CD4-positive, alpha-beta memory T cell (primary cell): Measurements from ENCODE around the gene RNF130. TPM values are rescaled to one million over a fixed set of nuclear protein-coding genes. Genes with fewer than 3 reads are reported as not detected.

ENCODE experiments used
- CTCF ChIA-PET: fragments of 350-600 bp; sonication (Branson Sonifier 250); formaldehyde crosslinking; loops from one replicate; lab custom pipeline; 2021; ENCODE audit warnings: inconsistent platforms; ENCODE audit not compliant: partially characterized antibody; lab: Charles Lee
- POLR2A ChIA-PET: fragments of 350-600 bp; sonication (Branson Sonifier 250); formaldehyde crosslinking; loops from one replicate; lab custom pipeline; 2021; ENCODE audit not compliant: partially characterized antibody; lab: Charles Lee
- DNase-seq, 5 donors: peaks; one replicate each; pipeline versions ENCODE4 v3.0.0 to v3.0.0-alpha.2; 2020 to 2022; ENCODE audit warnings: mixed read lengths in 1 of 5
- H3K27ac ChIP-seq: one replicate; pipeline ENCODE4 v1.7.0; 2013; ENCODE audit warnings: low read depth, low read length
- H3K27me3 ChIP-seq: 2 replicates; pipeline ENCODE4 v1.7.0; 2013; ENCODE audit warnings: mild to moderate bottlenecking, low read length, moderate library complexity; ENCODE audit not compliant: insufficient read depth
- H3K36me3 ChIP-seq: 2 replicates; pipeline ENCODE4 v1.7.0; 2013; ENCODE audit warnings: mild to moderate bottlenecking, low read length, moderate library complexity; ENCODE audit not compliant: insufficient read depth
- H3K4me1 ChIP-seq: 2 replicates; pipeline ENCODE4 v1.7.0; 2013; ENCODE audit warnings: mild to moderate bottlenecking, low read length, moderate library complexity; ENCODE audit not compliant: insufficient read depth
- H3K4me3 ChIP-seq, 2 donors: one replicate each; pipeline ENCODE4 v1.7.0; 2013; ENCODE audit warnings: low read length in 2 of 2, mild to moderate bottlenecking in 1 of 2
- H3K9me3 ChIP-seq, 2 donors: one replicate each; pipeline ENCODE4 v1.7.0; 2013; ENCODE audit warnings: low read length in 2 of 2, control low read depth in 1 of 2; ENCODE audit not compliant: control insufficient read depth in 1 of 2
- H3K27ac Mint-ChIP-seq, 7 donors: one replicate each; pipeline ENCODE4 v1.8.0; 2020 to 2021; ENCODE audit warnings: mixed read lengths in 7 of 7, mild to moderate bottlenecking in 6 of 7, inconsistent platforms in 3 of 7, moderate library complexity in 3 of 7
- H3K27me3 Mint-ChIP-seq, 2 donors: one replicate each; pipeline ENCODE4 v1.8.0; 2020 to 2021; ENCODE audit warnings: mixed read lengths in 2 of 2
- H3K36me3 Mint-ChIP-seq, 2 donors: one replicate each; pipeline ENCODE4 v1.8.0; 2020 to 2021; ENCODE audit warnings: mixed read lengths in 2 of 2, inconsistent platforms in 1 of 2, mild to moderate bottlenecking in 1 of 2
- H3K4me1 Mint-ChIP-seq, 4 donors: one replicate each; pipeline ENCODE4 v1.8.0; 2020 to 2021; ENCODE audit warnings: mixed read lengths in 4 of 4, mild to moderate bottlenecking in 1 of 4
- H3K4me3 Mint-ChIP-seq, 8 donors: one replicate each; pipeline ENCODE4 v1.8.0; 2020 to 2021; ENCODE audit warnings: mixed read lengths in 8 of 8, mild to moderate bottlenecking in 7 of 8, moderate library complexity in 6 of 8, inconsistent platforms in 3 of 8
- H3K9me3 Mint-ChIP-seq, 8 donors: one replicate each; pipeline ENCODE4 v1.8.0; 2020 to 2021; ENCODE audit warnings: mixed read lengths in 8 of 8, mild to moderate bottlenecking in 5 of 8, inconsistent platforms in 3 of 8, moderate library complexity in 1 of 8
- intact Hi-C: fragments of 100-400 bp; cut with micrococcal nuclease; formaldehyde crosslinking; loops from one replicate; pipeline ENCODE4 v1.15.1; 2023
- polyA plus RNA-seq, 2 donors: library from polyadenylated mRNA; unstranded; fragments of 300-500 nt; fragmentation: Illumina TruSeq; gene quantifications; one replicate each; pipeline ENCODE4 v1.2.3, GENCODE V29; 2021
- total RNA-seq, 2 experiments: library from RNA; stranded (reverse); gene quantifications; one replicate each; pipeline ENCODE4 v1.2.3, GENCODE V29; 2021

RNF130 gene, protein sequence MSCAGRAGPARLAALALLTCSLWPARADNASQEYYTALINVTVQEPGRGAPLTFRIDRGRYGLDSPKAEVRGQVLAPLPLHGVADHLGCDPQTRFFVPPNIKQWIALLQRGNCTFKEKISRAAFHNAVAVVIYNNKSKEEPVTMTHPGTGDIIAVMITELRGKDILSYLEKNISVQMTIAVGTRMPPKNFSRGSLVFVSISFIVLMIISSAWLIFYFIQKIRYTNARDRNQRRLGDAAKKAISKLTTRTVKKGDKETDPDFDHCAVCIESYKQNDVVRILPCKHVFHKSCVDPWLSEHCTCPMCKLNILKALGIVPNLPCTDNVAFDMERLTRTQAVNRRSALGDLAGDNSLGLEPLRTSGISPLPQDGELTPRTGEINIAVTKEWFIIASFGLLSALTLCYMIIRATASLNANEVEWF
- total RNA-seq (10 to 100 TPM; 18.1 to 21.2 TPM), polyA plus RNA-seq (10 to 100 TPM; 16.8 to 18.0 TPM)

DNA sequence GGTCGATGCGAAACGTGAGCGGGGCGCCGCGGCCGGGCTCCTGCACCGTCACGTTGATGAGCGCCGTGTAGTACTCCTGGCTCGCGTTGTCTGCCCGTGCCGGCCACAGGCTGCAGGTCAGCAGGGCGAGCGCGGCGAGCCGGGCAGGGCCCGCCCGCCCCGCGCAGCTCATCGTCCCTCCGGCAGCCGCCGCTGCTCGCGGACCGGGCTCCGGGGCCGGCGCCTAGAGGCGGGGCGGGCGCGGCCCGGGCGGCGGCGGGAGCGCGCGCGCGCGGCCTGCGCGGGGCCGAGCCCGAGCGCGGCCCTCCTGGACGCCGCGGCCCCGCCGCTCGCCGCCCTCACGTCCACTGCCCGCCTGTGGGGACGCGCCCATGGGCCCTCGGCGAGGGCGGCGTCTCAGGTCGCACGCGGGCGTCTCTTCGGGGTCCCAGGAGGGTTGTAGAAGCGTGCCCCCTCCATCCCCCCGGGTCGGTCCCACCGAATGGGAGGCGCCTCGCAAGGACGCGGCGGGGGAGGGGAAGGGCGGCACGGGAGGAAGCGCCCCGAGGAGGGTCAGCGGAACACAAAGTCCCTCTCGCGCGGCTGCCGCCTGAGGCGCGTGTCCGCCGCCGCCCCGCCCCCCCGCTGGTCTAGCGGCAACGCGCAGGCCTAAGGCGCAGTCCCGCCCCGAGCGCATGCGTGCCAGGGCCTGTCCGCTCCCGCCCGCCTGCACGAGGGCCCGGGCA is at the start of gene RNF130:
TSS of gene RNF130 (minus strand) at position 229 of the 725 bp plus-strand sequence. CDS start at position 172, 57 bp downstream.
- peak within 1 kb of the TSS; percentile 56 for H3K27ac ChIP-seq
- peak; percentile 70 to 84 (median 79) for DNase-seq
- Mint-ChIP-seq H3K4me1 (peaks cover 18 to 35% (median 24%) of the 10 kb centered on the region in 4 donors), H3K9me3 (no peaks in the 10 kb centered on the region), H3K27ac (peak within 1 kb of the TSS; percentile 80 to 94 (median 89)), H3K27me3 (peaks cover 0 to 3% of the 10 kb centered on the region in 2 donors), H3K4me3 (peak within 1 kb of the TSS; percentile 83 to 93 (median 89)), H3K36me3 (peaks cover 0 to 3% of the 10 kb centered on the region in 2 donors)
- H3K36me3 ChIP-seq = no peaks in the 10 kb centered on the region
- H3K9me3 ChIP-seq = no peaks in the 10 kb centered on the region
- CTCF ChIA-PET = interaction anchor here (1.2 to 2.2 kb wide), 2 partner anchors 19 to 309 kb away, joined by 3 to 9 read pairs; no protein-coding TSS in a partner anchor
- intact Hi-C loops = loop anchor here (1.0 to 5.0 kb wide), 6 partner anchors 19 to 519 kb away; partner anchors contain the start of genes MAML1, MRNIP, RUFY1 and TBC1D9B
- H3K27me3 ChIP-seq = no peaks in the 10 kb centered on the region
- H3K4me3 ChIP-seq = peak within 1 kb of the TSS; percentile 37 to 64
- POLR2A ChIA-PET = interaction anchor here (0.7 to 2.1 kb wide), 3 partner anchors 19 to 252 kb away, joined by 3 to 7 read pairs (median 3); no protein-coding TSS in a partner anchor
- H3K4me1 ChIP-seq = peaks cover 22% of the 10 kb centered on the region

DNA sequence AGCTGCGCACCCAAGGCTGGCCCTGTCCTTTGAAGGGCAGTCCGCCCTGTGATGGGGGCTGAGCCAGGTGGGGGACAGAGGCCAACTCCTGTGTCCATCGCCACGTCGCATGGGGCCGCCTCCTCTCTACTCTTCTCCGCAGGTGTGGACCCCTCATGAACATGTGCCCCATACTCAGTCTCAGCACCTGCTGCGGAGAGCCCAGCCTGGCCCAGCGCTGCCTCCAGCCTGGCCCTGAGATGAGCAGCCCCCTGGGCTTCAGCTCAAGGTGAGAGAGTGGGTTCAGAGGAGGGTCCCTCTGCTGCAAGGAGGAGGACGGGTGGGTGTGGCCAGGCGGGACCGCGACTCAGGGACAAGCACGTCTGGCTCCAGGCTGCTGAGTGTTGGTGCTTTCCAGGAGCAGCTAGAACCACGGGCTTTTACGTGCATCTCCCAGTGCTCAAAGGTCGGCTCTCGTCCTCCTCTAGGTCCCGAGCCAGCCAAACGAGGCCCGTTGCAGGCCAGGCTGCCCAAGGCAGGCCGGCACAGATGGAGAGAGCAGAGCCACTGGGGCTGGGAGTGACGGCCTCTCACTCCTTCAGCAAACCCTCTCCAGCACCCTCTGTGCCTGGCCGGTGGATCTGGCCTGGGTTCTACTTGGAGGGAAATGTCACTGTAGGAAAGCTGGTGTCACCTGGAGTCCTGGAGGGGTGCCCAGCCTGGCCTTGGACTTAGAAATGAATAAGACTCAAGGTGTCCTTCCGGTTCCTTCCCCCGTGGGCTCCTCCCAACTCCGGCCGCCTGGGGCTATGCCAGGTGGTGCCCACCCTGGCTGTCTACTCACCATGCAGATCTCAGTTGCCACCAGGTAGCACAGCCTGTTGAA is 48.9 kb upstream of the RNF130 start:
- Mint-ChIP-seq H3K4me1 (no peaks in the 10 kb centered on the region), H3K27ac (no peak overlapping the region), H3K9me3 (no peaks in the 10 kb centered on the region), H3K36me3 (no peaks in the 10 kb centered on the region), H3K27me3 (peaks cover 0 to 4% of the 10 kb centered on the region in 2 donors), H3K4me3 (no peak overlapping the region)
- Histone ChIP-seq H3K4me1 (no peaks in the 10 kb centered on the region), H3K9me3 (no peaks in the 10 kb centered on the region), H3K4me3 (no peak overlapping the region), H3K27ac (no peak overlapping the region), H3K36me3 (no peaks in the 10 kb centered on the region), H3K27me3 (no peaks in the 10 kb centered on the region)
- DNase-seq = no peak
- intact Hi-C loops = no loop called here
- ChIA-PET CTCF (no interaction called here), POLR2A (interaction anchor here (0.5 kb wide), 1 partner anchor 385 kb away, joined by 4 read pairs; no protein-coding TSS in a partner anchor)

DNA sequence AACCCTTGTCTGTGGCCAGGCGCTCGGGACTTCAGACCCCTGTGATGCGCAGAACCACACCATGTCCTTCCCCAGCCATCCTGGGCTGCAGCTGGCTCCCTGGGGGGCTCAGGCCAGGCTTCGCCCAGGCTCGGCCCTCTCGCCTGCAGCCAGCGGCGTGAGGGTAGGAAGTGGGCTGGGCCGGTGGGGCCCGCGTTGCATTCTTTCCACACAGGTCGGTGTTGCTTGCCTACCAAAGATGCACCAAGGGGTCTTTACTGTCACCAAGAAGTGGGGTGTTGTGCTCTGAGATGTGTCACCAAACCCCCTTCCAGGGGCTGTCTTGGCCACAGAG is 48.3 kb upstream of the RNF130 start:
- DNase-seq = no peak
- intact Hi-C loops = no loop called here
- Histone ChIP-seq H3K4me1 (no peaks in the 10 kb centered on the region), H3K27me3 (no peaks in the 10 kb centered on the region), H3K27ac (no peak overlapping the region), H3K9me3 (no peaks in the 10 kb centered on the region), H3K36me3 (no peaks in the 10 kb centered on the region), H3K4me3 (no peak overlapping the region)
- Mint-ChIP-seq H3K4me1 (no peaks in the 10 kb centered on the region), H3K27ac (no peak overlapping the region), H3K9me3 (peaks cover 0 to 1% (median 0%) of the 10 kb centered on the region in 8 donors), H3K4me3 (no peak overlapping the region), H3K36me3 (no peaks in the 10 kb centered on the region), H3K27me3 (peaks cover 0 to 4% of the 10 kb centered on the region in 2 donors)
- CTCF ChIA-PET = no interaction called here
- POLR2A ChIA-PET = interaction anchor here (0.5 kb wide), 1 partner anchor 385 kb away, joined by 4 read pairs; no protein-coding TSS in a partner anchor

DNA sequence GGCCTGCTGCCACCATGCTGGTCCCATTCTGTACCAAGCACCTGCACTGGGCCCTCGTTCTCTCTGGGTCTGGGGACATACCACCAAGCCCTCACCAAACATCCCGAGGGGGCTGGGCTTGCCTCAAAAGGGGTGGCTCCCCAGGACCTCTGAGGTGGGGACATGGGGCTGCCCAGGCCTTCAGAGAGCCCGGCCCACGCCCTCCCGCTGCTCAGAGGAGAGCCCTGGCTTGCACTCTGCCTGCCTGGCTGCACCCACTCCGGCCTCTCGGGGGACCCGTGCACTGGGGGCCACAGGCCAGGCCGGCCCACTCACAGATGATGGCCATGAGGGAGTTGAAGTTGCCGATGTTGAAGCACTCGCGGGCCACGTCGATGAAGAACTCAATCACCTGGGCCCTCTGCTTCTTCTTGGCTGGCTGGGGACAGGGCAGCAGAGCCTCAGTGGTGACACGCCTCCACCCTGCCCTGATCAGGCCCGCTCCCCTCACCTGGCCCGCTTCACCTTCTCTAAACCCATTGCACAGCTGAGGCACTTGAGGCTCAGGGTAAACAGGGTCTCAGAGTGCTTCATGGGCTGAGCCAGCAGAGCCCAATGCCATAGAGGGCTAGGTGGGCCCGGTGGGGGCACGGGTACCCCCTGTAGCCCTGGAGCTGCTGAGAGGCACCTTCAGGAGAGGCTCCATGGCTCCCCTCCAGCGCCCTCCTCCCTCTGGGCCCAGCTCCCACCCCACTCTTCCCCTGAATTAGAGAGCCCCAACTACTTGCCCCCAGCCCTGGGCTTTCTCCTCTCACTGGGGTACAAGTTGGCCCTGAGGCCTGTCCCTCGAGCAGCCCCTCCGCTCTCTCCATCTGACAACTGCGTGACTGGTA is 47.7 kb upstream of the RNF130 start:
- H3K36me3 ChIP-seq = no peaks in the 10 kb centered on the region
- intact Hi-C loops = no loop called here
- Mint-ChIP-seq H3K4me1 (no peaks in the 10 kb centered on the region), H3K4me3 (no peak overlapping the region), H3K27me3 (peaks cover 0 to 4% of the 10 kb centered on the region in 2 donors), H3K27ac (no peak overlapping the region), H3K36me3 (no peaks in the 10 kb centered on the region), H3K9me3 (peaks cover 0 to 1% (median 0%) of the 10 kb centered on the region in 8 donors)
- ChIA-PET CTCF (no interaction called here), POLR2A (no interaction called here)
- no peak for DNase-seq
- no peaks in the 10 kb centered on the region for H3K4me1 ChIP-seq
- no peak overlapping the region for H3K27ac ChIP-seq
- no peaks in the 10 kb centered on the region for H3K9me3 ChIP-seq
- no peak overlapping the region for H3K4me3 ChIP-seq
- no peaks in the 10 kb centered on the region for H3K27me3 ChIP-seq

DNA sequence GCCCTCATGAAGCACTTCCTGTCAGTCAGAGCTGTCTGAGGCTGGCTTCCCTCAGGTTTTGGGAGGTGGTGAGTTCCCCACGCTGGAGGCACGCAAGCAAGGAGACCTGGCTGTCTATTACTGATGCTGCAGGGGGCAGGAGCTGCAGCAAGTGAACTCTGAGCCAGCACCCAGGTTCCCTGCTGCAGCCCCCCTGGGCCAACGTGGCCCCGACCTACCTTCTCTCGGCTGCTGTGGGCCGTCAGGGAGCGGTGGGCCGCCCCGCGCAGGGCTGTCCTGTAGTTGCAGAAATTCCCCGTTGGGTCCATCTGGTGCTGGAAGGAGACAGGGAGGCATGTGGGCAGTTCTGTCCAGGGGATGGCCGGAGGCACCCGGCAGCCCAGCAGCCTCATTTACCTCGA is 46.8 kb upstream of the RNF130 start:
- intact Hi-C loops = no loop called here
- H3K9me3 Mint-ChIP-seq = peaks cover 0 to 1% (median 0%) of the 10 kb centered on the region in 8 donors
- H3K36me3 Mint-ChIP-seq = no peaks in the 10 kb centered on the region
- Histone ChIP-seq H3K36me3 (no peaks in the 10 kb centered on the region), H3K9me3 (no peaks in the 10 kb centered on the region), H3K27me3 (no peaks in the 10 kb centered on the region), H3K27ac (no peak overlapping the region), H3K4me1 (no peaks in the 10 kb centered on the region), H3K4me3 (no peak overlapping the region)
- ChIA-PET CTCF (no interaction called here), POLR2A (no interaction called here)
- H3K27me3 Mint-ChIP-seq = peaks cover 0 to 1% of the 10 kb centered on the region in 2 donors
- no peak overlapping the region for H3K27ac Mint-ChIP-seq
- DNase-seq = no peak
- no peaks in the 10 kb centered on the region for H3K4me1 Mint-ChIP-seq
- H3K4me3 Mint-ChIP-seq = no peak overlapping the region

DNA sequence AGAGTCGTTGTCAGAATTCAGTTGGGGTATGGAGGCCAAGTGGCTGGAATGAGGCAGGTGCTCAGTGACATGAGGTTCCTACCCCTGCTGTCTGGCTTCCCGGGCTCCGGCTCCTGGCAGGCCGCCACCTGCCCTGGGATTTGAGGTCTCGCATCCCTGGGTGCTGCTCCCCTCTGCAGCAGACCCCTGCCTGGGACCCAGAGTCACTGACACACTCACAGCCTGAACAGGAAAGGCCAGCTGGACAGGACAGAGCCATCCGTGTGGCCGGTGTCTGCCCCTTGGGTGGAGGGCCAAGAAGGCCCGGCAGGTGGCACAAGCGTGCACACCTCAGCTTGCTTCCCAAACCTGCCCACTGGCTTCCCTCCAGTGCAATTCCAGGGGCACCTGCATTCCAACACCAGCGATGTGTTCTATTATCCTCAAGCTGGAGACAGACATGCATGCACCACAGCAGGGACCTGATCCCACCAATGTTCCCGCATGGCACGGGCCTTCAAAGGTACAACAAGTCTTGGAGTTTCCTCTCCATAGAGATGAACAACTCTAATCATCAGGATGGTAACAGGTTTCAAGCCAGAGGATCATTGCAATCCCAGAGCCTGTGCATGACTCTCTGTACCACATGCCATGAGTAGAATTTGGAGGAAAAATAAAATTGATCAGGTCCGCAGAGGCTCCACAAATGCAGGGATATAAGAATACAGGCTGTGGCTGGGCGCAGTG is 45.6 kb upstream of the RNF130 start:
- Mint-ChIP-seq H3K4me1 (no peaks in the 10 kb centered on the region), H3K9me3 (peaks cover 0 to 1% (median 0%) of the 10 kb centered on the region in 8 donors), H3K27ac (no peak overlapping the region), H3K27me3 (peaks cover 0 to 1% of the 10 kb centered on the region in 2 donors), H3K4me3 (no peak overlapping the region), H3K36me3 (no peaks in the 10 kb centered on the region)
- no peak for DNase-seq
- POLR2A ChIA-PET = no interaction called here
- CTCF ChIA-PET = no interaction called here
- Histone ChIP-seq H3K27ac (no peak overlapping the region), H3K9me3 (no peaks in the 10 kb centered on the region), H3K36me3 (no peaks in the 10 kb centered on the region), H3K4me3 (no peak overlapping the region), H3K27me3 (no peaks in the 10 kb centered on the region), H3K4me1 (no peaks in the 10 kb centered on the region)
- intact Hi-C loops = no loop called here
